ENCODE results near the gene ZNF445.

DNA sequence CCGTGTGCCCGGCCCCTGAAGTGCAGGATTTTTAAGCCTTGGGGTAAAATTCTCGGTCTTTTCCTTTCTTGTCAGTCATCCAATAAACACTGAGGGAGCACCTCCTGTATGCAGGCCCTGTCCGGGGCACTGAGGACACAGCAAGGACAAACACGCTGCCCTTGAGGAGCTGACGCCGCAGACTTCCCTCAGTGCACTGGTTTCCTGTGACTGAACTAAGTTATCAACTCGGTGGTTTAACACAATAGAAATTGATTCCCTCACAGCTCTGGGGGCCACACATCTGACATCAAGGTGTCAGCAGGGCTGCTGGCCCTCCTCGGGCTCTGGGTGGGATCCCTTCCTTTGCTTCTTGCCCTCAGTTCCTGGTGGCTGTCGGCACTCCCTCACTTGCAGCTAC, 65.1 kb downstream of the ZNF445 start:
- TF ChIP-seq, protein P1, sequence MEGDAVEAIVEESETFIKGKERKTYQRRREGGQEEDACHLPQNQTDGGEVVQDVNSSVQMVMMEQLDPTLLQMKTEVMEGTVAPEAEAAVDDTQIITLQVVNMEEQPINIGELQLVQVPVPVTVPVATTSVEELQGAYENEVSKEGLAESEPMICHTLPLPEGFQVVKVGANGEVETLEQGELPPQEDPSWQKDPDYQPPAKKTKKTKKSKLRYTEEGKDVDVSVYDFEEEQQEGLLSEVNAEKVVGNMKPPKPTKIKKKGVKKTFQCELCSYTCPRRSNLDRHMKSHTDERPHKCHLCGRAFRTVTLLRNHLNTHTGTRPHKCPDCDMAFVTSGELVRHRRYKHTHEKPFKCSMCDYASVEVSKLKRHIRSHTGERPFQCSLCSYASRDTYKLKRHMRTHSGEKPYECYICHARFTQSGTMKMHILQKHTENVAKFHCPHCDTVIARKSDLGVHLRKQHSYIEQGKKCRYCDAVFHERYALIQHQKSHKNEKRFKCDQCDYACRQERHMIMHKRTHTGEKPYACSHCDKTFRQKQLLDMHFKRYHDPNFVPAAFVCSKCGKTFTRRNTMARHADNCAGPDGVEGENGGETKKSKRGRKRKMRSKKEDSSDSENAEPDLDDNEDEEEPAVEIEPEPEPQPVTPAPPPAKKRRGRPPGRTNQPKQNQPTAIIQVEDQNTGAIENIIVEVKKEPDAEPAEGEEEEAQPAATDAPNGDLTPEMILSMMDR (IDR thresholded peaks at IDR 0.05; ENCODE audit: low read depth, low read length, poor library complexity, severe bottlenecking): no peak
- TF ChIP-seq EZH2phosphoT487 (IDR thresholded peaks at IDR 0.05; ENCODE audit: borderline replicate concordance, low read length): no peak

All from DOHH2 (cell line).